Stimulated activated CD4-positive, alpha-beta T cell treated with anti-CD3 and anti-CD28 coated beads, Interleukin-12 subunit alpha, Interleukin-12 subunit beta, amount 100 ng/mL, for 24 hours (primary cell): ENCODE results near the gene TRPM3.
"Not testable (repeated sequence)": the region's sequence is repeated elsewhere in the genome, so short reads cannot be mapped to it uniquely, and the experiment has no call there.

ENCODE experiments used
- DNase-seq, 2 experiments: peaks; one replicate each; pipeline ENCODE4 v3.0.0-alpha.2; 2020; ENCODE audit warnings: low read depth in 2 of 2

The TRPM3 gene

DNA sequence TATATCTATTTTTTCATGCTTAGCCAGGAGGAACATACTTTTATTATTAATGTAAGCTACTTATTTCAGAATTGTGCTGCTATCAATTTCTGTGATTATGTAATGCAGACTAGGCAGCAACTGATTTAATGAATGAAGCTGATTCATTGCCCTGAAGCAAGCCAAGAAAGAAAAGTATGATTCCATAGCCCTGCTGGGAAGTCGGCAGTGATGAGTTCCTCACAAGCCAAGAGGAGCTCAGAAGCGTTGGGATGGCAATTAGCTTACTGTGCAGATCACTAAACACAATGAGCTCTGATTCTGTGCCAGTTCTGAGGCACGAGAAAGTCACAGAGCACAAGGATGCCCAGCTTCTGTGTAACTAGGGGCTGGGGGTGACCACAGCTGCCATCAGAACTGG is 452.7 kb downstream of the TRPM3 start:
- DNase-seq, result no peak

DNA sequence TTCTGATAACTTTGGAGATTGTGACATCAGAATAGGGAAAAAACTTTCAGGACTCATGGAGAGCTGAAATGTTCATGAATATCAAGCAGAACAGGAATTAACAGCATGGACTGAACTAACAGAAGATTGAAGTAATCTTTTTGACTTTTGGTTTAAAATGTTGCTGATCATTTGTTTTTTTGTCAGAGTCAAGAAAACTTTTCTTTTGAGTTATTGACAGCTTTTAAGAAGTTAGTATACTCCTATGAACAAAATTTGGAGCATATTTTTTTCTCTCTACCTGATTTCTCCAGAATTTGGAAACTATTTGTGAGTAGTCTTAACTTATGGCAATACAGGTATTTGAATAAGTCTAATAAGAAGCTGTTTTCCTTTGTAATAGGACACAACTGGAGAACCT is 462.7 kb downstream of the TRPM3 start:
- no peak for DNase-seq

DNA sequence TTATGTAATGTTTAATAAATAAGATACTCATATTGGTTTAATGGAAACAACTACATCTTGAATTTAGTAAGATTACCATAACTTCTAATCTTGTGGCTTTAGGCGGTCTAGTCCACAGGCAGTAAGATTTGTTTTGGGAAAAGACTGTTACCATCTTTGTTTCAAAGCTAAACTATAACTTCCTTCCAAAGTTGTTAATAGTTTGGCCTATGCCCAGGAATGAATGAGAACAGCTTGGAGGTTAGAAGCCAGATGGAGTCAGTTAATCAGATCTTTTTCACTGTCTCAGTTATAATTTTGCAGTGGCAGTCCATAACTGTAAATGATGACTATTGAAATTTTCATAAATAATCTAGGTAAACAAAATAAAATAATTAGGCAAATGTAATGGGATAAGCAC is 465.1 kb downstream of the TRPM3 start:
- no peak for DNase-seq

DNA sequence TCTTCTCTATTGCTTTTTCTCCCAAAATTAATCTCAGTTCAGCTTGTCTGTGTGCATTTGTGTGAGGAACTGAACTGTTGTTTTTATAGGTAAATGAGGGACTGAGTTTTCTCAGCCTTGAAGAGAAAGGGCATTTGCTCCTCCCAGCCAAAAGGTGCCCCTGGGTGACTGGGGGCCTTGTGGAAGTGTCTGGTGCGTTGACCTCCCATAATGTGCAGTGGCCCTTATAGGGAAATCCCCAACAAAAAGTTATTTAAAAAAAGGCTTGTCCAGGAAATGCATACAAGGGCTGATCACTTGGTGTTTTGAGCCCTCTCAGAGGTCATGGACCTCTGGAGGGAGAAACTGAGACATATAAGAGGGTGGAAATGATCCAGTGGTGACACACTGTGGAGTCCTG is 467.3 kb downstream of the TRPM3 start:
- no peak for DNase-seq

GRCh38 chr9:70644627-70645026 is 476.8 kb downstream of the TRPM3 start:
- not testable (repeated sequence) for DNase-seq

GRCh38 chr9:70642341-70642740 is 479.1 kb downstream of the TRPM3 start:
- no peak for DNase-seq

DNA sequence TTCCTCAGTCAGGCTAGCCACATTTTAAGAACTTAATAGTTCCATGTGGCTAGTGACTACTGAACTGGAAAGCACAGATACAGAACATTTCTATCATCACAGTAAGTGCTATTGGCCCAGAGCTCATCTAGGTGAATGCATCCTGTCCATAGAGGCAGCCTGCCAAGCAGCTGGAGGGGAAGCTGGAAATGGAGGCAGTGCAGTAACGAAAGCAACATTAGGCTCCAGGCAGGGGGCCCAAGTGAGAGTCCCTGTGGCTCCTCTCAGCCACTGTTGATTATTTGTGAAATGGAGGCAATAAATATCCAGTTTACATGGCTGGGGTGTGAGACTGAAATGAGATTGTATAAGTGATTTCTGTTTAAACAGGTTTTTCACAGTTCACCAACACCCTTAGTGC is 479.8 kb downstream of the TRPM3 start:
- DNase-seq, result no peak

DNA sequence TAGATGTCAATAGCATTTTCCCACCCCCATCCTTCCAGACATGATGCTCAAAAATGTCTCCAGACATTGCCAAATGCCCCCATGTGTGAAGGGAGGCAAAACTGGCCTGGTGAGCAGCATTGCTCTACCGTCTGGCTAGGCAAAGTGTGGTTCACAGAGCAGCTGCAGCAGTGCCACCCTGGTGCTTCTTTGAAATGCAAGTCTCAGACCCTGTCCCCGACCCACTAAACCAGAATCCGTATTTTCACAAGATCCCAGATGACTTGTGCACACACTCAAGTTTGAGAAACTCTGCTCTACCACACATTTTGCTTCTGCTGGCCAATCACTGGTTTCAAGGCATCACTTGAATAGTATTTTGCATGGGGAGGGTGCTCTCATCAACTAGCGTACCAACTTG is 480.4 kb downstream of the TRPM3 start:
- no peak for DNase-seq

- no peak for DNase-seq
Observed at GRCh38 chr9:70639853-70640814, 481.3 kb downstream of the TRPM3 start.

GRCh38 chr9:70635790-70636189 is 485.6 kb downstream of the TRPM3 start:
- no peak for DNase-seq

- DNase-seq, result no peak
Observed at GRCh38 chr9:70634696-70635095, 486.7 kb downstream of the TRPM3 start.

DNA sequence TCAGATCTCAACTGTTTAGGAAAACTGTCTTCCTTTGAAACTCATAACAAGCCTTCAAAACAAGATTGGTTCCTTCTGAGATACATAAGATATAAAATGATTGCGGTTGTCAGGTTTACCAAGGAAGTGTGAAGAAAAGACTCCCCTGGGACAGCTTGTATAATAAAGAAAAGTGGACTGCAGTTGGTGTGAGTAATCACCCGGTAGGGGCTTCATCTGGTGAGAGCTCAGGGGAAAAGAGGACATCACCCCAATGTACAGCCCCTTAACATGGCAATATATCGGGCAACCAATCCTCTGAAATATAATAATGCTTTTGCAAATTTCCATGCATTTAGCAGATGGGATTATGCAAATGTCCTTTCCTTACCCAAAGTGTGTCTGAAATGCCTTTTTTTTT is 490.4 kb downstream of the TRPM3 start:
- DNase-seq, result no peak

DNA sequence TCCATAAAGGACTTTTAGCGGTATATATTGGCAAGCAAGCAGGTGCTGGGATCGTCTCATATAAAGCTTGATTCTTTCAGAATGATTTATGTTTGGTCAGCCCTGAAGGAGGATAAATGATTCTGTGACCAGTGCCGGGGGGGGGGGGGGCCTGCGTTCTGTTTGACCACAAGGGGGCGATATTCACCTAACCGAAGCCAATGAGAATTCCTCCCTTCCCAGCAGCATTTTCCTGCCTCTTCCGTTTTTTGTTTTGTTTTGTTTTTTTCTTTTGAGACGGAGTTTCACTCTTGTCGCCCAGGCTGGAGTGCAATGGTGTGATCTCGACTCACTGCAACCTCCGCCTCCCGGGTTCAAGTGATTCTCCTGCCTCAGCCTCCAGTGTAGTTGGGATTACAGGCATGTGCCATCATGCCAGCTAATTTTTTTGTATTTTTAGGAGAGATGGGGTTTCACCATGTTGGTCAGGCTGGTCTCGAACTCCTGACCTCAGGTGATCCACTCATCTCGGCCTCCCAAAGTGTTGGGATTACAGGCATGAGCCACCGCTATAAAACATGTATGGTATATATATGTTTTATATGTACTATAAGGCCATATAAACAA is 492.2 kb downstream of the TRPM3 start:
- not testable (repeated sequence) for DNase-seq

DNA sequence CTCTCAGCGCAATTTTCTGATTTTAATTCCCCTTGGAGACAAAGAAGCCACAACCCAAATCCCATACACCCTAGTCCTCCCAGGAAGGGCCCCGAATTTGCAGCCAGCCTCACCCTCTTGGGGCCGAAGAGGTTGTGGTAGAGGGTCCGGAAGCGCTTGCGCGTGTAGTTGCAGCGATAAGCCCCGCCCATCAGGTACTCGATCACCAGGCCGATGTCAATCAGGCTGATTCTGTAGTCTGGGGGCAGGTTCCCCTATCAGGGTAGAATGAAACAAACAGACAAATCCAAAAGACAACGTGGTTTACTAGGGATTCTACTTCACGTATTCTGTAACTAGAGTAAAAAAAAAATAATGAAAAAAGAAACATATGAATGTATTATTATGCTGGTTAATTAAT is 496.3 kb downstream of the TRPM3 start:
- DNase-seq, result no peak

- DNase-seq, result no peak
Observed at GRCh38 chr9:70618784-70619183, 502.6 kb downstream of the TRPM3 start.

- DNase-seq, result no peak
Observed at GRCh38 chr9:70617033-70617828, 504.2 kb downstream of the TRPM3 start.

- DNase-seq, result no peak
Observed at GRCh38 chr9:70616228-70616990, 505.0 kb downstream of the TRPM3 start.

GRCh38 chr9:70615464-70616138 is 505.8 kb downstream of the TRPM3 start:
- no peak for DNase-seq

- DNase-seq, result no peak
Observed at GRCh38 chr9:70614786-70615463, 506.5 kb downstream of the TRPM3 start.

- DNase-seq, result no peak
Observed at GRCh38 chr9:70613024-70613768, 508.2 kb downstream of the TRPM3 start.
